NCI-H2081 (cell line): ENCODE measurements around the gene DOK6.
"Not testable (repeated sequence)": the region's sequence is repeated elsewhere in the genome, so short reads cannot be mapped to it uniquely, and the experiment has no call there.

ENCODE experiments used
- DNase-seq, 2 experiments: peaks; one replicate each; lab custom pipeline; 2025; lab: John Stamatoyannopoulos, UW

The DOK6 gene

GRCh38 chr18:69813559-69813958 is 412.9 kb downstream of the DOK6 start:
- DNase-seq = no peak

GRCh38 chr18:69814861-69815385 is 414.2 kb downstream of the DOK6 start:
- no peak for DNase-seq

GRCh38 chr18:69817335-69817940 is 416.8 kb downstream of the DOK6 start:
- no peak for DNase-seq

- DNase-seq = no peak
Observed at GRCh38 chr18:69819460-69819859, 418.8 kb downstream of the DOK6 start.

GRCh38 chr18:69820538-69820937 is 419.9 kb downstream of the DOK6 start:
- no peak for DNase-seq

- no peak for DNase-seq
Observed at GRCh38 chr18:69830189-69830588, 429.5 kb downstream of the DOK6 start.

- not testable (repeated sequence) for DNase-seq
Observed at GRCh38 chr18:69834980-69835379, 434.3 kb downstream of the DOK6 start.

- DNase-seq = no peak
Observed at GRCh38 chr18:69838003-69838402, 437.3 kb downstream of the DOK6 start.

GRCh38 chr18:69838620-69839411 is 438.1 kb downstream of the DOK6 start:
- DNase-seq = no peak

GRCh38 chr18:69839497-69839896 is 438.8 kb downstream of the DOK6 start:
- no peak for DNase-seq

- peak in 1 of 2 experiments; percentile 36 for DNase-seq
Observed at GRCh38 chr18:69840001-69840400, 439.3 kb downstream of the DOK6 start.

GRCh38 chr18:69840445-69840844 is 439.8 kb downstream of the DOK6 start:
- DNase-seq = no peak

GRCh38 chr18:69841117-69841516 is 440.4 kb downstream of the DOK6 start:
- DNase-seq = no peak

- DNase-seq = no peak
Observed at GRCh38 chr18:69843015-69843414, 442.3 kb downstream of the DOK6 start.

GRCh38 chr18:69844656-69845055 is 444.0 kb downstream of the DOK6 start:
- DNase-seq = no peak

GRCh38 chr18:69845593-69846506 is 445.2 kb downstream of the DOK6 start:
- DNase-seq = peak in 1 of 2 experiments; percentile 42

GRCh38 chr18:69853051-69853450 is 452.4 kb downstream of the DOK6 start:
- DNase-seq = no peak

GRCh38 chr18:69854455-69854854 is 453.8 kb downstream of the DOK6 start:
- no peak for DNase-seq

GRCh38 chr18:69858897-69859296 is 458.2 kb downstream of the DOK6 start:
- no peak for DNase-seq

GRCh38 chr18:69864802-69865201 is 464.1 kb downstream of the DOK6 start:
- DNase-seq = not testable (repeated sequence)

GRCh38 chr18:69865776-69866175 is 465.1 kb downstream of the DOK6 start:
- DNase-seq = no peak

- DNase-seq = no peak
Observed at GRCh38 chr18:69866212-69866611, 465.5 kb downstream of the DOK6 start.
